ENCODE results near the gene ATG16L2. TPM values are rescaled to one million over a fixed set of nuclear protein-coding genes. Genes with fewer than 3 reads are reported as not detected.

Gene ATG16L2
- total RNA-seq, 1 donor from 2014 or later = 110 TPM

DNA sequence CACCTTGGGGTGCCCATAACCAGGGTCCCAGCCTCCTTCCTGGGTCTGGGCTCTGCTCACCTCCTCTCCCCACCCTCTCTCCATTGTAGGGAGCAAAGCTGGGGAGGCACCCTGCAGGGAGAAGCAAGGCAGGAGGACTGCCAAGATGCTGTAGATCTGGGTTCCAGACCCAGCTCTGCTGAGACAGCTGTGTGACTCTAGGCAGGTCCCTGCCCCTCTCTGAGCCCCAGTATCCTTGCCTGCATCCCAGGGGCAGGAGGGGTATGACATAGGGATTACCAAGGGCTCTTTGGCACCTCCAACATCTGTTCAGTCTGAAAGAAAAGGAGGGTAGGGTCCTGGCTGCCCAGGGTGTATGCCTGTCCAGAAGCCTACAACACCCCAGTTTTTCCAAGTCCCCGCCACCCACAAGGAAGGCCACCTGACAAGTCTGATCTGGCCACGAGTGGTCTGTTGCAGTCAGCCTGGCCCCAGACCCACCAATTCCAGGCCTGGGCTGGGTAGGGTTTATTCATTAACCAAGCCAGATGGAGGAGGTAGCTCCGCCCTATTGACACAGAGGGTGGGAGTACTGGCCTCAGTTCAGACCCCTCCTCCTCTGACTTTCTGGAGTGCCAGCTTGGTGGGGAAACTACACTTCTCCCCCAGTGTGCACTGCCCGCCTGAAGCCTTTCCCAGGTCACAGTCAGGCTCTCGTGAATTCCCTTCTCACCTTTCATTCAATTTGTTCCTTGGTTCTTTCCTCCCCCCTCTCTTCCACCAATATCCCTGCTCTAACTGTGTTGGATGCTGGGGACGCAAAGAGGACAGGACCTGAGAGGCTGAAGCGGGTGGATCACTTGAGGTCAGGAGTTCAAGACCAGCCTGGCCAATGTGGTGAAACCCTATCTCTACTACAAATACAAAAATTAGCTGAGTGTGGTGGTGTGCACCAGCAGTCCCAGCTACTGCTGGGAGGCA, 35.4 kb upstream of the ATG16L2 start:
- intact Hi-C loops (cut with micrococcal nuclease) = no loop called here

DNA sequence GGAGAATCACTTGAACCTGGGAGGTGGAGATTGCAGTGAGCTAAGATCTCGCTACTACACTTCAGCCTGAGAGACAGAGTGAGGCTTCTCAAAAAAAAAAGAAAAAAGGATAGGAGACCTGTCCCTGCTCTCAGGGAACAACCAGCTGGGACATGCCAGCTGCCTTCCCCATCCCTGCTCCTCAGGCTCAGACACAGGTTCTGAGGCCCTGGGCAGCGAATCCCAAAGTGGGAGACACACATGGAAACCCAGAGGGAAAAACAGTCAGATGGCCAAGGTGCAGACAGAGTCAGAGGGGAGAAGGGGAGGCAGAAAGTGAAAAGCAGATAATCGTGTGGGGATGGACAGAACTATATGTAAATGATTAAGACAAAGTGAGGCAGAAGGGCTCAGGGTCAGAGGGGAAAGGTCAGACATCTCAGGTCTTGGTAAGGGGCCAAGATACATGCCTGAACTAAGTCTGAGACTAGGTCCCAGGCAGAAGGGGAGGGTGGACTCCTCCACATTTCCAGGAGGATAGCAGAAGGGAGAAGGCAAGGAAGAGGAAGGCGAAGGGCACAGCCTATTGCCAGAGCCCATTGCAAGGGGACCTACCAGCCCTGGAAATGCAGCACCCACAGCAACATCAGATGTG, 34.6 kb upstream of the ATG16L2 start:
- intact Hi-C loops (cut with micrococcal nuclease) = no loop called here

DNA sequence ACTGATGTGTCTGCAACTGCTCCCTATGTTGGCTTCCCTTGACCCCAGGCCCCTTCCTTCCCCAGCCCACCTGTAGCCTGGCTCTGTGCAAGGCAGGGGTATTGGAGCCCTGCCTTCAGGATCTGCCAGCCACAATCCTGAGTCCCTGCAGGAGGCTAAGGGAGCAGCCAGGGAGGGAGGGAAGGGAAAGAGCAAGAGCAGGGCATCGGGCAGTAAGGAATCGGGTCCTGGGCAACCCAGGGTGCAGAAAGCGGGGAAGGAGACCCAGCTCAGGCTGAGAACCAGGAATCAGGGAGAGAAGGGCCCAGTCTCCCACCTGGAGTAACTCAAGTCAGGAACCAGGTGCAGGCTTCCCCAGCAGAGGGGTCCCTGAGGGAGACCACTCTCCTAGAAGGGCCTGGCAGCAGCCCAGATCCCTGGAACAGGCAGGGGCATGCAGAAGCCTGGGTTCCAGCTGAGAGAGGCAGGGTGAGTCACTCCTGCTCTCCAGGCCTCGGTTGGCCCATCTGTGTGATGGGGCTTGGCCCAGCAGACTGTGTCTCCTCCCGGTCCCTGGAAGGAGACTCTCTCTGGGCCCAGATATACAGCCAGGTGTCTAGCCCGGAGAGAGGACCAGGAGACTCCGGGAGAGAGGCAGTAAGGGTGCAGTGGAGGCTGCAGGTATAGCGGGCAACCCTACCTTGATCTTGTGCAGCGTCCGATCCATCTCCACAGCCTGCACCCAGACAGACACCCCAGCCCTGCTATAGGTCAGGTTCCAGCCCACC, 33.7 kb upstream of the ATG16L2 start:
- intact Hi-C loops (cut with micrococcal nuclease) = loop anchor here (1.0 kb wide), 1 partner anchor 28 kb away; the partner anchor contains the start of gene ARAP1

GRCh38 chr11:72781063-72781312, 33.2 kb upstream of the ATG16L2 start:
- intact Hi-C loops (cut with micrococcal nuclease) = loop anchor here (1.0 kb wide), 1 partner anchor 29 kb away; the partner anchor contains the start of gene ARAP1

- intact Hi-C loops (cut with micrococcal nuclease) = loop anchor here (1.0 kb wide), 1 partner anchor 29 kb away; the partner anchor contains the start of gene ARAP1
Measured at GRCh38 chr11:72781313-72782080, 32.7 kb upstream of the ATG16L2 start.

GRCh38 chr11:72782081-72782920, 31.9 kb upstream of the ATG16L2 start:
- intact Hi-C loops (cut with micrococcal nuclease) = no loop called here

DNA sequence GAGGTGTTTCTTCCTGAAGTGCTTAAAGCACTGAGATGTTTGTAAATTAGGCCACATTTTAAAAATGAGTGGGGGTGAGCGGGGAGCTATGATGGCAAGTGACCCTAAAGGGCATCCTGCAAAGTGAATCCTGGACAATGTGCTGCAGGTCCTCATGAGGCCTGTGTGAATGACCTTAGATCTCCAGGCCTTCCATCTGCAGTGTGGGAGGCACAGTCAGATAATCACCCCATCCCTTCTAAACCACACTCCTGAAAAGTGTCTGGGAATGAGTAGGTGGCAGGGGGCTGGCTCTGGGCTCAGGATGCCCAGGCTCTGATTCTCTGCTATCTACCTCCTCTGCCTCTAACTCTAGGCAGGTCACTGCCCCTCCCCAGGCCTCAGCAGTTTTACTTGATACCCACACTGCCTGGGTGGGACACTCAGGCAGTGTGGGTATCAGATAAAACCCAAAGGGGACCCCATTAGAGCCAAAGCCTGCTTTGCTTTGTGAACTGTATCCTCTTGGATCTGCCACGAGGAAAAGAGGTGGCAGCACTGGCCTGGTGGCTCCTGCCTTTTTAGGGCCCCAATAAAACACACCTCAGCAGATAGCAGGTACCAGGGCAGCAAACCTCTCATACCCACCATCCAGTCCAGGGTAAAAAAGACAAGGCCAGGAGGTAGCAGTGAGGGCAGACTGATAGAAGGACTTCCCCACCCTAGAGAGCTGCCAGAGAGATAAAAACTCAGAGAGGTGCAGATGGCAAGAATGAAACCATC, 30.9 kb upstream of the ATG16L2 start:
- intact Hi-C loops (cut with micrococcal nuclease) = no loop called here

GRCh38 chr11:72784662-72785061, 29.5 kb upstream of the ATG16L2 start:
- intact Hi-C loops (cut with micrococcal nuclease) = no loop called here

- intact Hi-C loops (cut with micrococcal nuclease) = no loop called here
Measured at GRCh38 chr11:72786305-72787215, 27.7 kb upstream of the ATG16L2 start.

- intact Hi-C loops (cut with micrococcal nuclease) = no loop called here
Measured at GRCh38 chr11:72787216-72788104, 26.8 kb upstream of the ATG16L2 start.

- intact Hi-C loops (cut with micrococcal nuclease) = no loop called here
Measured at GRCh38 chr11:72788241-72788640, 26.0 kb upstream of the ATG16L2 start.

DNA sequence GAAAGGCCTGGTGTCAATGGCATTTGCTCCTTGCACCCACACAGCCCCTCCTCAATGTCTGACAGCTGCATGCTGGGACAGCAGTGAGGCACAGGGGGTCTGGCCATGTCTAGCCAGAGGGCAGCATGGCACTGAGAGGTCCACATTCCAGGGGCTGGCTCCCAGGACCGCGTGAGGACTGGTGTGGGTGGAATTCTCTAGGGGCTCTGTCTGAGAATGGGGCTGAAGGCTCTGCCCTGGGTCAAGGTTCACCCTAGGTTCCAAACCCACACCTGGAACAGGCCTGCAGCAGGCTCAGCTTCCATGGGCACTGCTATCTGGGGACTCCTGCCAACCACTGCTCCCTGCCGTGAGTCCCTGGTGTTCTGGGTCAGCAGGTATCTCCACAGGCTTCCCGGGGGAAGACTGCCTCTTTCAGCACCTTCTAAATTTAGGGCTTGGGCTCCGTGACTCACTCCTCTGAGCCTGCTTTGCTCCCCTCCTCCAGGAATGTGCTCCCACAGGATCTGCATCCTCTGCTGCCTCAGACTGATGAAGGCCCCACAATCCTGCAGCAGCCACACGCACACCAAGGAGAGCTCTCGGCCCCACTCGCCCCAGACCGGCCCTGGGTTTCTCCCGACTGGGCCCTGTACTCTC, 24.6 kb upstream of the ATG16L2 start:
- intact Hi-C loops (cut with micrococcal nuclease) = loop anchor here (5.0 kb wide), 2 partner anchors 567 to 808 kb away; partner anchors contain the start of genes FAM168A and INPPL1

GRCh38 chr11:72791228-72791627, 23.0 kb upstream of the ATG16L2 start:
- intact Hi-C loops (cut with micrococcal nuclease) = loop anchor here (5.0 kb wide), 2 partner anchors 569 to 806 kb away; partner anchors contain the start of genes FAM168A and INPPL1

- intact Hi-C loops (cut with micrococcal nuclease) = loop anchor here (1.0 to 5.0 kb wide), 4 partner anchors 22 to 805 kb away; partner anchors contain the start of genes ATG16L2, FAM168A and INPPL1
Measured at GRCh38 chr11:72792437-72793021, 21.7 kb upstream of the ATG16L2 start.

DNA sequence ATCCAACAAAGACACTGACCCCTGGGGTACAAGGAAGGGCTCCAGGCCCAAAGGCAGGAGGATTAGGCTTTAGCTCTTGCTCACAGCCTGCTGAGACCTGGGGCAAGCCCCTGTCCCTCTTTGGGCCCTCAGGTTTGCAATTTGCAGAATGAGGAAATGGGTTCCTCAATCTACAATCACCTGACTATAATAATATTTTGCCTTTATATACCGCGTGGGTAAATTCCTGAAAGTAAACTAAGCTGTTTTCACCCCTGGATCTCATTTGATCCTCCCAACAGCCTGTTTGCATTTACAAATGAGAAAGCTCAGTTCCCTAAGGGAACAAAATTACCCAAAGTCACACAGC, 21.2 kb upstream of the ATG16L2 start:
- intact Hi-C loops (cut with micrococcal nuclease) = loop anchor here (1.0 to 5.0 kb wide), 4 partner anchors 21 to 804 kb away; partner anchors contain the start of genes ATG16L2, FAM168A and INPPL1
